ENCODE results near the gene XXYLT1.

The XXYLT1 gene

GRCh38 chr3:195081242-195081963 lies 189.6 kb downstream of the XXYLT1 start:
- no peak for TF ChIP-seq CTCF (IDR thresholded peaks at IDR 0.05; ENCODE audit: low read depth, low read length, missing control alignments)
- no peak overlapping the region for H3K4me3 ChIP-seq (replicated peaks; ENCODE audit: low read depth, low read length)
- DNase-seq (ENCODE audit: extremely low read depth, low read depth): no peak

GRCh38 chr3:195080571-195081151 lies 190.3 kb downstream of the XXYLT1 start:
- DNase-seq (ENCODE audit: extremely low read depth, low read depth): no peak
- no peak for TF ChIP-seq CTCF (IDR thresholded peaks at IDR 0.05; ENCODE audit: low read depth, low read length, missing control alignments)
- H3K4me3 ChIP-seq (replicated peaks; ENCODE audit: low read depth, low read length): no peak overlapping the region

- no peak overlapping the region for H3K4me3 ChIP-seq (replicated peaks; ENCODE audit: low read depth, low read length)
- no peak for DNase-seq (ENCODE audit: extremely low read depth, low read depth)
- no peak for TF ChIP-seq CTCF (IDR thresholded peaks at IDR 0.05; ENCODE audit: low read depth, low read length, missing control alignments)
Measured at GRCh38 chr3:195080125-195080524, 190.8 kb downstream of the XXYLT1 start.

GRCh38 chr3:195079636-195080035 lies 191.3 kb downstream of the XXYLT1 start:
- no peak overlapping the region for H3K4me3 ChIP-seq (replicated peaks; ENCODE audit: low read depth, low read length)
- no peak for TF ChIP-seq CTCF (IDR thresholded peaks at IDR 0.05; ENCODE audit: low read depth, low read length, missing control alignments)
- DNase-seq (ENCODE audit: extremely low read depth, low read depth): no peak

- DNase-seq (ENCODE audit: extremely low read depth, low read depth): no peak
- H3K4me3 ChIP-seq (replicated peaks; ENCODE audit: low read depth, low read length): no peak overlapping the region
- TF ChIP-seq CTCF (IDR thresholded peaks at IDR 0.05; ENCODE audit: low read depth, low read length, missing control alignments): no peak
Measured at GRCh38 chr3:195078891-195079440, 192.0 kb downstream of the XXYLT1 start.

GRCh38 chr3:195077611-195078540 lies 193.1 kb downstream of the XXYLT1 start:
- DNase-seq (ENCODE audit: extremely low read depth, low read depth): no peak
- TF ChIP-seq CTCF (IDR thresholded peaks at IDR 0.05; ENCODE audit: low read depth, low read length, missing control alignments): no peak

More at GRCh38 chr3:195077611-195078540, 193.1 kb downstream of the XXYLT1 start:
- no peak overlapping the region for H3K4me3 ChIP-seq (replicated peaks; ENCODE audit: low read depth, low read length)

All from HFF-Myc (cell line).